GM19463 (cell line): Measurements from ENCODE around the gene ZBTB7C.

Experiments
- ATAC-seq: cut with Tn5 transposase; IDR thresholded peaks from one replicate; pipeline ENCODE4 v1.9.1; 2021; ENCODE audit warnings: mild to moderate bottlenecking, moderate library complexity; ENCODE audit not compliant: unreplicated experiment

ZBTB7C gene

GRCh38 chr18:48046843-48047242 lies 362.3 kb downstream of the ZBTB7C start:
- no peak for ATAC-seq

- ATAC-seq: no peak
Observed at GRCh38 chr18:48045744-48046143, 363.4 kb downstream of the ZBTB7C start.

GRCh38 chr18:48044944-48045343 lies 364.2 kb downstream of the ZBTB7C start:
- ATAC-seq: no peak

- no peak for ATAC-seq
Observed at GRCh38 chr18:48043166-48043565, 366.0 kb downstream of the ZBTB7C start.

- ATAC-seq: no peak
Observed at GRCh38 chr18:48042431-48042830, 366.8 kb downstream of the ZBTB7C start.

GRCh38 chr18:48040457-48041110 lies 368.6 kb downstream of the ZBTB7C start:
- no peak for ATAC-seq

GRCh38 chr18:48039769-48040215 lies 369.4 kb downstream of the ZBTB7C start:
- ATAC-seq: no peak

- ATAC-seq: no peak
Observed at GRCh38 chr18:48038636-48039035, 370.5 kb downstream of the ZBTB7C start.

GRCh38 chr18:48037481-48038271 lies 371.5 kb downstream of the ZBTB7C start:
- ATAC-seq: no peak

GRCh38 chr18:48036641-48037421 lies 372.4 kb downstream of the ZBTB7C start:
- no peak for ATAC-seq

- no peak for ATAC-seq
Observed at GRCh38 chr18:48036226-48036625, 373.0 kb downstream of the ZBTB7C start.

GRCh38 chr18:48035556-48035860 lies 373.7 kb downstream of the ZBTB7C start:
- ATAC-seq: no peak

GRCh38 chr18:48034651-48035555 lies 374.3 kb downstream of the ZBTB7C start:
- ATAC-seq: no peak

- ATAC-seq: no peak
Observed at GRCh38 chr18:48033790-48034650, 375.2 kb downstream of the ZBTB7C start.

- ATAC-seq: no peak
Observed at GRCh38 chr18:48032876-48033789, 376.1 kb downstream of the ZBTB7C start.

GRCh38 chr18:48031641-48032040 lies 377.5 kb downstream of the ZBTB7C start:
- ATAC-seq: no peak

- no peak for ATAC-seq
Observed at GRCh38 chr18:48030616-48031480, 378.3 kb downstream of the ZBTB7C start.
